Activated CD8-positive, alpha-beta memory T cell treated with anti-CD3 and anti-CD28 coated beads for 36 hours (primary cell): Measurements from ENCODE around the gene SUGT1. TPM values are rescaled to one million over a fixed set of nuclear protein-coding genes. Genes with fewer than 3 reads are reported as not detected.
"Not testable (repeated sequence)": the region's sequence is repeated elsewhere in the genome, so short reads cannot be mapped to it uniquely, and the experiment has no call there.

Experiments used
- CTCF ChIA-PET: fragments of 350-600 bp; sonication (Branson Sonifier 250); formaldehyde crosslinking; loops from one replicate; lab custom pipeline; 2021; ENCODE audit warnings: antibody characterized with exemption; lab: Charles Lee
- POLR2A ChIA-PET: fragments of 350-600 bp; sonication (Branson Sonifier 250); formaldehyde crosslinking; loops from one replicate; lab custom pipeline; 2021; ENCODE audit warnings: antibody characterized with exemption; lab: Charles Lee
- total RNA-seq, 2 experiments: library from RNA; stranded (reverse); gene quantifications; one replicate each; pipeline ENCODE4 v1.2.3, GENCODE V29; 2021

SUGT1 gene
- 10 to 100 TPM; 63.6 to 65.6 TPM for total RNA-seq

GRCh38 chr13:52652196-52652979 lies at the start of gene SUGT1:
Gene SUGT1 (plus strand): TSS chr13:52652836. CDS start chr13:52652921, 85 bp downstream.
- POLR2A ChIA-PET, result interaction anchor here (0.9 to 2.9 kb wide), 4 partner anchors 13 to 202 kb away, joined by 3 to 31 read pairs (median 4); partner anchors contain the start of gene VPS36
- CTCF ChIA-PET, result interaction anchor here (2.0 to 2.4 kb wide), 2 partner anchors 35 to 201 kb away, joined by 8 to 9 read pairs; partner anchors contain the start of gene VPS36

- POLR2A ChIA-PET, CTCF ChIA-PET: not testable (repeated sequence)
Observed at GRCh38 chr13:52603316-52603715, 49.3 kb upstream of the SUGT1 start.

GRCh38 chr13:52606126-52606525 lies 46.5 kb upstream of the SUGT1 start:
- CTCF ChIA-PET, POLR2A ChIA-PET: not testable (repeated sequence)

GRCh38 chr13:52606795-52607194 lies 45.8 kb upstream of the SUGT1 start:
- POLR2A ChIA-PET, result not testable (repeated sequence)
- CTCF ChIA-PET, result interaction anchor here (1.0 kb wide), 1 partner anchor 202 kb away, joined by 3 read pairs; no protein-coding TSS in a partner anchor

GRCh38 chr13:52608184-52608583 lies 44.5 kb upstream of the SUGT1 start:
- POLR2A ChIA-PET, result not testable (repeated sequence)
- CTCF ChIA-PET, result interaction anchor here (2.1 kb wide), 1 partner anchor 360 kb away, joined by 6 read pairs; no protein-coding TSS in a partner anchor

- ChIA-PET POLR2A (interaction anchor here (0.7 kb wide), 1 partner anchor 106 kb away, joined by 3 read pairs; no protein-coding TSS in a partner anchor), CTCF (interaction anchor here (2.1 kb wide), 1 partner anchor 359 kb away, joined by 6 read pairs; no protein-coding TSS in a partner anchor)
Observed at GRCh38 chr13:52609013-52609606, 43.5 kb upstream of the SUGT1 start.

GRCh38 chr13:52610158-52610557 lies 42.5 kb upstream of the SUGT1 start:
- CTCF ChIA-PET, POLR2A ChIA-PET: not testable (repeated sequence)

GRCh38 chr13:52615134-52615801 lies 37.4 kb upstream of the SUGT1 start:
- POLR2A ChIA-PET, result no interaction called here
- CTCF ChIA-PET, result no interaction called here

GRCh38 chr13:52615812-52616211 lies 36.8 kb upstream of the SUGT1 start:
- CTCF ChIA-PET, result interaction anchor here (0.7 kb wide), 1 partner anchor 1778 kb away, joined by 3 read pairs; no protein-coding TSS in a partner anchor
- POLR2A ChIA-PET, result interaction anchor here (1.1 to 2.4 kb wide), 2 partner anchors 37 to 421 kb away, joined by 7 to 31 read pairs; partner anchors contain the start of gene SUGT1

- ChIA-PET CTCF (interaction anchor here (1.5 to 1.8 kb wide), 3 partner anchors 20 to 351 kb away, joined by 4 to 9 read pairs (median 4); partner anchors contain the start of gene SUGT1), POLR2A (interaction anchor here (1.0 to 2.4 kb wide), 5 partner anchors 35 to 423 kb away, joined by 3 to 31 read pairs (median 6); partner anchors contain the start of gene SUGT1)
Observed at GRCh38 chr13:52617070-52618060, 35.3 kb upstream of the SUGT1 start.

- CTCF ChIA-PET, POLR2A ChIA-PET: not testable (repeated sequence)
Observed at GRCh38 chr13:52631083-52631690, 21.4 kb upstream of the SUGT1 start.

- ChIA-PET CTCF (interaction anchor here (0.6 to 1.5 kb wide), 2 partner anchors 21 to 1287 kb away, joined by 4 read pairs; no protein-coding TSS in a partner anchor), POLR2A (no interaction called here)
Observed at GRCh38 chr13:52638666-52639328, 13.8 kb upstream of the SUGT1 start.

GRCh38 chr13:52642131-52642530 lies 10.5 kb upstream of the SUGT1 start, which contains the start of gene HNRNPA1L2:
Gene HNRNPA1L2 (plus strand): TSS chr13:52642431. CDS start chr13:52642493, 62 bp downstream.
- POLR2A ChIA-PET, result no interaction called here
- CTCF ChIA-PET, result no interaction called here

- ChIA-PET POLR2A (no interaction called here), CTCF (no interaction called here)
Observed at GRCh38 chr13:52644108-52644507, 8.5 kb upstream of the SUGT1 start.

- CTCF ChIA-PET, result interaction anchor here (0.6 kb wide), 1 partner anchor 194 kb away, joined by 3 read pairs; no protein-coding TSS in a partner anchor
Observed at GRCh38 chr13:52646967-52647366, 5.7 kb upstream of the SUGT1 start.

GRCh38 chr13:52650731-52651130 lies 1.9 kb upstream of the SUGT1 start:
- ChIA-PET POLR2A (no interaction called here), CTCF (no interaction called here)

More at GRCh38 chr13:52646967-52647366, 5.7 kb upstream of the SUGT1 start:
- POLR2A ChIA-PET, result no interaction called here

GRCh38 chr13:52651897-52652195 lies 790 bp upstream of the SUGT1 start:
- CTCF ChIA-PET, result interaction anchor here (0.5 to 2.4 kb wide), 3 partner anchors 35 to 201 kb away, joined by 4 to 9 read pairs (median 8); partner anchors contain the start of gene VPS36
- POLR2A ChIA-PET, result interaction anchor here (0.9 to 2.9 kb wide), 3 partner anchors 13 to 196 kb away, joined by 3 to 31 read pairs (median 3); no protein-coding TSS in a partner anchor
